CD4-positive, alpha-beta T cell treated with Interleukin-4 for 1 hour (primary cell): ENCODE data around the gene IL11RA.
"Not testable (repeated sequence)": the region's sequence is repeated elsewhere in the genome, so short reads cannot be mapped to it uniquely, and the experiment has no call there.

ENCODE experiments used
- DNase-seq, 2 donors: peaks; one replicate each; pipeline ENCODE4 v3.0.0-alpha.2; 2020 to 2022

IL11RA gene

DNA sequence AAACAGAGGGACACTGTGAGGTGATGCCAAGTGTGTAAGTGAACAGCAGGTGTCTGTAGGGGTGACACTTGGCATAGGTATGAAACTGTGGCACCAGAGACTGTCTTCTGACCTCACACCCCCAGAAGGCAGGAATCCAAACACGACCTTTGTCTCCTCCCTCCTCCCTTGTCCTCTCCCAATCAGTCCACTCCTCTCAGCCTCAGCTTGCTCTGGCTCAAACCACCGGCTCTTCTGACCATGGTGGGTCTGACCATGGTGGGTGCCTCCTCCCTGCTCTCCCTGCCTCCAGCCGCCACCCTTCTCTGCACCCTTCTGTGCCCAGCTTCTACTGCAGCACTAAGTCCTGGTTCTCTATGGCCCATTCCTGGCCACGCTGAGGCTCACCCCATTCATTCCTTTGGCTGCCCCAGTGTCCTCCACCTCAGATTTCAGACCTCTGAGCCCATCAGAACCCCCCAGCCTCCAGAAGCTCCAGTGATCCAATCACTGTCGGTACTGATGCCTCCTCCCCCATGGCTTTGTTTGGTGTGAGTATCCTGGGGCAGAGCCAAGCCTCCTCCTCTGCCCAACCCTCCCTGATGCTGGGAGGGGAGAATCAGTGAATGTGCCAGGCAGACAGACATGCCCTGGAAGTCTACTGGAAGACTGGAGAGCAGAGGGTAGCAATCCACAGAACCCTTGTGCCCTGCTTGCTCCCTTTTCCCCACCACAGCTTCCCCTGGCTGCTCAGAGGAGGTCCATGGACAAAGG lies 21.4 kb upstream of the IL11RA start:
- no peak for DNase-seq

DNA sequence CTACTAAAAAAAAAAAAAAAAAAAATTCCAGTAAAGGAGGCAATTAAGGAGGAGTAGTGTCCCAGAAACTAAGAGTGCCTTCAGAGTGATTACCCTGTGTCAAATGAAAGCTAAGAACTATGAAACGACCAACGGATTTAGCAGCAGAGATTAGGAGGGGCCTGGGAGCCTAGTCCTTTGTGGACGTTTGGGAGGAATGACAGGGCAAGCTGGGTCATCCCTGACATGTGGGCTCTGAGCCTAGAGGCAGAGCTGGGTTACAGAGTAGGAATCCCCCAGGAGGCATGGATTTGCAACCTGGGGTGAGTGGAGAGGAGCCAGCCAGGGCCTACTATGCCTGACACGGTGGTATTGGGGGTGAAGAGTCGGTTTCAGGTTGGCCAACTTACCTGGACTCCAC lies 18.8 kb upstream of the IL11RA start:
- DNase-seq = no peak

DNA sequence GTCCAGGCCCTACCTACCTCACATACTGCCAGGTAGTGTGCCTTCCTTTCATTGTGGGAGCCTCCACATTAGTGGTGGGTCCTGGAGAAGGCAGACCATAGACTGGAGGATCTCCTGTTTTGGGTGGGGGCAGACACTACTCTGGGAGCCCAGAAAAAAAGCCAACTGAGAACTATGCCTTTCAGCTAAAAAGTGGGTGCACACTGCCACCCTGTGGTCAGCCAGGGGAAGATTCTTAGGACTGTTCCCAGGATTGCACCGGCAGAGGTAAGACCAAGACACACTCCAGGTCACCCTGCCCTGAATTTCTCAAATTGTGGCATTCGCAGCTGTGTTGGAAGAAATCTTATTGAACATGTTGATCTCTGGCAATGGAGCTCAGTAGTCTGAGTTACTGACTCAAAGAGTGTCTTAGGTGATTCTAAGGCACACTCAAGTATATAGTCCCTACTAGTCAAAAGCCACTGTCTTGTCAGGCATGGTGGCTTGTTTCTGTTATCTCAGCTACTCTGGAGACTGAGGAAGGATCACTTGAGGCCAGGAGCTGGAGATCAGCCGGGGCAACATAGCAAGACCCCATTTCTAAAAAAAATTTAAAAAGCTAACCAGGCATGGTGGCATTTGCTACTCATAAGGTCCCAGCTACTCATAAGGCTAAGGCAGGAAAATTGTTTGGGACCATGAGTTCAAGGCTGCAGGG lies 18.0 kb upstream of the IL11RA start:
- DNase-seq = peak; percentile 80 to 84

DNA sequence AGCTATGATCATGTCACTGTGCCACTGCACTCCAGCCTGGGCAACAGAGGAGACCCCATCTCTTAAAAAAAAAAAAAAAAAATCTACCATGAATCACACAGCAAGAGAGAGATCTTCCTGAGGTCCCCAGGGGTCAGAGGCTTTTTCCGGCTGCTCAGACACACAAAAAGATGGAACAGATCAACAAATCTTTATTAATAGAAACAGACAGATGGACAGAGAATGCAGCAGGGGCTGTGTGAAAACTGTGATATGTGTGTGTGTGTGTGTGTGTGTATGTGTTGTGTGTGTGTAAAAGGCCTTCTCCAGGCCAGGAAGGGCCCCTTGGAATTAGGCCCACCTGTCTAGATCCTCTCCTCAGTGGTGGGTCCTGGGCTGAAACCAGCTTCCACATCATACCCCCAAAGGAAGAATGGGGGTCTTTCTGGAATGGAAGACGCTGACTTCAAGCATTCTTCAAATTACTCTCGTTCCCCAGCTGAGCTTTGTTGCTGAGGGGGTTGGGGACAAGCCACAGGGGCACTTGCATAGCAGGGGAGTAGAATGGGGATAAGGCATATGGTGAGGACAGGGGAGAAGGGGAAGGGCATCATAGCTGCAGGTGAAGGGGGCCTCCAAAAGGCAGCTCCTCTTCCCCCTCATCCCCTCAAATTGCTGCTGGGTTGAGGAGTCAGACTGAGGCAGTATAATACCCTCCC lies 17.3 kb upstream of the IL11RA start:
- DNase-seq = no peak

DNA sequence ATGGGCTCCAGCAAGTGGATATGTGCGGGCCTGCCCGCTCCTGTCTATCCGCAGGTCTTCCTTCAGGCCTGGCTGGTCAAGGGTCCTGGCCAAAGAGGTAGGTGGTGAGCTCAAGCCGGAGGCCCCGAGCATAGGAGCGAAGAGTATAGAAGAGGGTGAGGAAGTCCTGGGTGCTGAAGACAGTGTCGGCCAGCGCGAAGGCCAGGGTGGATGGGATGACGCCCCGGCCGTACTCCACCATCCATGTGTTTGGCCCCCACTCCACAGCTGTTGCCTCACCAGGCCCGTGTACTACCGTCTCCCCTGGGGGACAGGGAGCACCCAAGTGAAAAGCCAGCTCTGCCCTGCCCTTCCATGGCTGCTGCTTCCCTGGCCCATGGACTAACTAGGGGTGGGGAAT lies 16.4 kb upstream of the IL11RA start:
- no peak for DNase-seq

DNA sequence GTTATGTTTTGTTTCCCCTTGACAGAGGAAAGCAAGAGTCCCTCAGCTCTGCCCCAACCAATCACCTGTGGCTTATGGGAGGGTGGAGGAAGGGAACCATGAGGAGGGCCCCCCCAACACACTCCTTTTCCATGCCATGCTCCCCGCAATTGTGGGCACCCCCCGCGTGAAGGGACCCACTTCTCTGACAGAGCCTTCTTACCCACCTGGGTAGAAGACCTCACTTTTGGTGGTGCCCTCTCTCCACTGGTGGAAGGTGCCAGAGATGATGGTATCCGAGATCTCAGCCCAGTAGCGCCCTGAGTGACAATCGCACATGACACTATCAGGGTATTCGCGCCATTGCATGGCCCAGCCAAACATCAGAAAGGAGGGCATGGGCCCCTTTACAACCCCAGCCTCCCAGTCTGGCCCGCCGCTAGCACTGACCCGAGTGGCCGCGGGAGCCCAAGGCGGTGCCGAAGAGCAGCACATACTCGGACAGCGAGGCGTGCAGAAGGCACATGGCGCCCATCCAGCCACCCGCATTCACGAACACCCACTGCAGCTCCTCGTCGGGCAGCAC lies 15.1 kb upstream of the IL11RA start:
- no peak for DNase-seq

DNA sequence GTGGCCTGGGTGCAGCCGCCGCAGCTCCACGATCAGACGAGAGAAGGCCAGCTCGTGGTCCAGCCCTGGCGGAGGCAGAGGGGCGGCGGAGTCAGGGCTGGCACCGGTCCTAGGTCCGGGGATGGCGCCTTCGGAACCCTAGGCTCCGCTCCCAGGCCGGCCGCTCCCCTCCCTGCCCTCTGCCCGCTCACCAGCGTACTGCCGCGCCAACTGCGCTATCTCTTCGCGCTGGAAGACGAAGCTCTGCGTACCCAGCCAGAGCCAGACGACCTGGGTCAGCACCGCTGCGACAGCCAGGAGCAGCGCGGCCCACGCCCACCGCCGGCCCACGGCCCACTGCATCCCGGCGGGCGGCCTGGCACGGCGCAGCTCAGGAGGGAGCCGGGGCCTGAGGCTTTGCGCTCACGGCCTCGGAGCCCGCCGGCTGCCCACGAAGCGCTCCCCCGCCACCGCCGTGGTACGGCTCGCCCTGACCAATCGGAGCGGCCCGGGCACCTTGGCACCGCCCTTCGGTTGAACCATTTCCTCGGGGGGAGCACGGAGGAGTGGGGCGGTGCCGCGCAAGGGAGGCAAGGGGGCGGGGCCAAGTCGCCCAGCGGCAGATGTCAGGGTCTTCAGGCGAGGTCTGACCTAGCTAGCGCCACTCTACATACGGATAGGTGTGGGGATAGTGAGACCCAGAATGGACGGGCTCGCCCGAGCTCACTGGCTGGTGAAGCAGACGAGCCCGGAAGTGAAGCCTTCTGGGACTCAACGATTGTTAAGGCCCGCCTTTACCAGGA lies 14.4 kb upstream of the IL11RA start, which contains the start of gene SIGMAR1:
TSS of gene SIGMAR1 (minus strand) at position 432 of the 782 bp plus-strand sequence. CDS start at position 342, 90 bp downstream.
- DNase-seq = peak; percentile 90 to 96

DNA sequence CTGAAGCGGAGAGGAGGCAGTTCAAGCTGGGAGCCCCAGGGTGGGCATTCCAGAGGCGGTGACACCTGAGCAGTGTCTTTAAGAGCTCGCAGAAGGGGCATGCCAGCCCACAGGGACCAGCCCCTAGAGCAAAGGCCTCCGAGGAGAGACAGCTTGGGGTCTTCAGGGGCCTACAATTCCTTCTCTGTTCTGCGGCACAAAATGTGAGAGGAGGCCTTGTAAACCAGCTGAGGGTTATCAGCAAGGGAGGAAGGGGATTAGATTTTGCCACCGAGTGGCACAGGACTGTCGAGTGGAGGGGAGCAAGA lies 13.9 kb upstream of the IL11RA start:
- DNase-seq = no peak

DNA sequence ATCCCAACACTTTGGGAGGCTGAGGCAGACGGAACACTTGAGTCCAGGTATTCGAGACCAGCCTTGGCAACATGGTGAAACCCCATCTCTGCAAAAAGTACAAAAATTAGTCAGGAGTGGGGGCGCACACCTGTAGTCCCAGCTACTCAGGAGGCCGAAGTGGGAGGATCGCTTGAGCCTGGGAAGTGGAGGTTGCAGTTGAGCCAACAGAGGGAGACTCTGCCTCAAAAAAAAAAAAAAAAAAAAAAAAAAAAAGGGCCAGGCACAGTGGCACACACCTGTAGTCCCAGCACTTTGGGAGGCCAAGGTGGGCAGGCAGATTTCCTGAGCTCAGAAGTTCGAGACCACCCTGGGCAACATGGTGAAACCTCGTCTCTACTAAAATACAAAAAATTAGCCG lies 12.7 kb upstream of the IL11RA start:
- DNase-seq = not testable (repeated sequence)

DNA sequence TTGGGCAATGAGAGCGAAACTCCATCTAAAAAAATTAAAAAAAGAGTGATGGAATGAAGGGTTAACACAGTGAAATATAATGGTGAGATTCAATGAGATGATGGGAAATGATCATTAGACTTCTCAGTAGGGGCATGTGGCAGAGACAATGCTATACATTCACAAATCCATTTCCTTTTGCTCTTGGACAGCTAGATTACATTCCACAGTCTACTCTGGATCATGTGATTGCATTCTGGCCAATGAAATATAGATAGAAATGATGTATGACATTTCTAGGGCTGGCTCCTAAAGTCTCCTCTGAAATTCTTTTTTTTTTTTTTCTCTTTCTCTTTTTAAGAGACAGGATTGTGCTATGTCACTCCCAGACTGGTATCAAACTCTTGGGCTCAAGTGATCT lies 9.3 kb upstream of the IL11RA start:
- no peak for DNase-seq

DNA sequence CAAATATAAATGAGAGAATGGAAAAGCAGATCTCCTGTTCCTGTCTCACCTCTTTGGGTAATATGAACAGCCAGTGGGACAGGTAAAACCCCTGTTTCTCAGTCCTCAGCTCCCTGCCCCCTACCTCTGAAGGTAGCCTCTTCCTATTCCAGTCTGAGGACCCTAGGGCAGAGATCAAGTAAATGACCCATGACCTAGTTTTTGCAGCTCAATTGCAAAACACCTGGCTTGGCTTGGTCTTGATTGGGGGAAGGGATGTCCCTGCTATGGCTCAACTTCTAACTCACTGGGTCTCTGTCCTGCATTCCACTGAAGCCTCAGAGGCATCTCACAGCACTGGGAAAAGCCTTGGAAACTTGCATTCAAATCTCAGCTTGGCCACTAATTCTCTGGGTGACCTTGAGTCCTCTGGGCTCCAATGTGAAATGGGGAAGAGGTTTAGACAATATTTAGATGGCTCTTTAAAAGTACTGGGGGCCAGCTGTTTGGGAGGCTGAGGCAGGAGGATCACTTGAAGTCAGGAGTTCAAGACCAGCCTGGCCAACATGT lies 7.1 kb upstream of the IL11RA start:
- no peak for DNase-seq

DNA sequence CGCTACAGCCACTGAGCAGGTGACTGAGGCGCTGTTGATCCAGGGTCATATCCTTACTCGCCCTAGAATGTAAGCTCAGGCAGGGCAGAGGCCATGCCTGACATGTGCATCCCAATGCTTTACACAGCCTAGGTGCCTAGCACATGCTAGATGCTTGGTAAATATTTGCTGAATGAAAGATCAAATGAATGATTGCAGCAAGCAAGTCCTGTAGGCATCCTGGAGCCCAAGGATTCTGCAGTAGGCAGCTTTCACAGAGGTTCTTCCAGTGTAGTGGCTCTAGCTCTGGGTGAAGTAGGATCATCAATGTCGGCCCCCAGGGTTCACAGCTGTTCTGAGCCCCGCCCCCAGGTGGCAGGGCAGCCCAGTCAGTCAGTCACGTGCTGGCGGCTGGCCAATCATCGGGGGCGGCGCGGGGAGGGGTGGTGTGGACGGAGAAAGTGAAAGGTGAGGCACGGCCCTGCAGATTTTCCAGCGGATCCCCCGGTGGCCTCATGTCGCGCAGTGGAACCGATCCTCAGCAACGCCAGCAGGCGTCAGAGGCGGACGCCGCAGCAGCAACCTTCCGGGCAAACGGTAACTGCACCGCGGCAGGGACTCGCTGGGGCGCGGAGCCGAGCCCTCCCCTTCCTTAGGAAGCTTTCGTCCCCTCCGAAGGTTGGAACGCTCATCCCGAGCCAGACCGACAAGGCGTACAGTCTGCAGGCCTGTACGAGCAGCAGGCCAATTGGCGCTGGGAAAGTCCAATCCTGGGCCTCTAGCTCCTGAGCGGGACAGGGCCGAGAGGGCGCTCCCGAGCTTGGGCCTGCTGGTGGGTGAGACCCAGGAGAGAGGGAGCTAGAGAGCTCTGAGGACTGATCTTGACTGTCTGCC lies 5.5 kb upstream of the IL11RA start, which contains the start of gene GALT:
TSS of gene GALT (plus strand) at position 465 of the 873 bp plus-strand sequence. CDS start at position 495, 30 bp downstream.
- peak; percentile 92 to 97 for DNase-seq

DNA sequence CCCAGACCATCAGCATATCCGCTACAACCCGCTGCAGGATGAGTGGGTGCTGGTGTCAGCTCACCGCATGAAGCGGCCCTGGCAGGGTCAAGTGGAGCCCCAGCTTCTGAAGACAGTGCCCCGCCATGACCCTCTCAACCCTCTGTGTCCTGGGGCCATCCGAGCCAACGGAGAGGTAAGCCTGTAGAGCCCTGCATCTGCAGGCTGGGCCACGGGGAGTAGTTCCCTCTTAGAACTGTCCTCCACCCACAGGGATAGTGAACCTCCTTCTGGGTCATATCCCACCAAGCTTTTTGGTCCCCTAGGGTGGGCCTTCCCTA lies 4.9 kb upstream of the IL11RA start:
- no peak for DNase-seq

DNA sequence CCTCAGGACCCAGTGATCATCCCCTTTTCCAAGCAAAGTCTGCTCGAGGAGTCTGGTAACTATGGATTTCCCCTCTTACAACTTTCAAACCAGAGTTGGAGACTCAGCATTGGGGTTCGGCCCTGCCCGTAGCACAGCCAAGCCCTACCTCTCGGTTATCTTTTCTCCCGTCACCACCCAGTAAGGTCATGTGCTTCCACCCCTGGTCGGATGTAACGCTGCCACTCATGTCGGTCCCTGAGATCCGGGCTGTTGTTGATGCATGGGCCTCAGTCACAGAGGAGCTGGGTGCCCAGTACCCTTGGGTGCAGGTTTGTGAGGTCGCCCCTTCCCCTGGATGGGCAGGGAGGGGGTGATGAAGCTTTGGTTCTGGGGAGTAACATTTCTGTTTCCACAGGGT lies 4.3 kb upstream of the IL11RA start:
- DNase-seq = no peak

DNA sequence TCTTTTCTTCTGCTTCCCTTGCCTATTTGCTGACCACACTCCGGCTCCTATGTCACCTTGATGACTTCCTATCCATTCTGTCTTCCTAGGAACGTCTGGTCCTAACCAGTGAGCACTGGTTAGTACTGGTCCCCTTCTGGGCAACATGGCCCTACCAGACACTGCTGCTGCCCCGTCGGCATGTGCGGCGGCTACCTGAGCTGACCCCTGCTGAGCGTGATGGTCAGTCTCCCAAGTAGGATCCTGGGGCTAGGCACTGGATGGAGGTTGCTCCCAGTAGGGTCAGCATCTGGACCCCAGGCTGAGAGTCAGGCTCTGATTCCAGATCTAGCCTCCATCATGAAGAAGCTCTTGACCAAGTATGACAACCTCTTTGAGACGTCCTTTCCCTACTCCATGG lies 3.3 kb upstream of the IL11RA start:
- DNase-seq = no peak

DNA sequence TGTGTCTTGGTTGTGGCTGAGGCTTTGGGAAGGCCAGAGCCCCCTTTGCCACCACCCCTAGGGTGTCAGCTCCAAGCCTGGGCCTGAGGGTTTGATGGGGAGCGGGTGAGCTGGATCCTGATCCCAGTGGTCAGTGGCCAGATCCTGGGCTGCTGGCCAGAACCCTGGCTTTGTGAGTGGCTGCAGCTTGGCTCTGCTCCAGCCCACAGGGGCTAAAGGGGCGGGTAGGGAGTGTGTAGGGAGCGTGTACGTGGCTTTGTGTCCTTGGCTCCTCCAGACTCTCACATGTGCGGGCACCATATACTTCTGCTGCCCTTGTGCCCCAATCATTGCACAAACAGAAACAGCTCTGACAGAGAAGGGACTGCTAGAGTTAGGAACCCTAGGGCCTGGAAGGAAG lies 1.2 kb upstream of the IL11RA start:
- no peak for DNase-seq

DNA sequence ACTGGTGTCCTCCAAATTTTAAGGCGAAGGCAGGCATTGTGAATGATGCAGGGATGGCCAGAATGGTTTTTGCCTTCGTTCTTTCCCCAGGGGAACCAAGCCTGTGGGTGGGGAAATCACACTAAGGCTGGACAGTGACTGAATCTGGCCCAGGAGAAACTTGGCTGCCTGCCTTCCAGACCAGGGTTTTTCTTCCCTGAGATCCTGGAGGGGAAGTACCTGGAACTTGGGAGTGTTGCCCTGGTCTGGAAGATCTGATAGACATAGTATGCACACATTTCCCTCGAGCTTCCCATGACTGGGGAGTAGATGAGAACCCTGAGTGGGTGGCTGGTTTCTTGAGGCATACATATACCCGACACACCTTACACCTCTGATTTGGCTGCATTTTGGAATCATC lies 664 bp upstream of the IL11RA start:
- no peak for DNase-seq

DNA sequence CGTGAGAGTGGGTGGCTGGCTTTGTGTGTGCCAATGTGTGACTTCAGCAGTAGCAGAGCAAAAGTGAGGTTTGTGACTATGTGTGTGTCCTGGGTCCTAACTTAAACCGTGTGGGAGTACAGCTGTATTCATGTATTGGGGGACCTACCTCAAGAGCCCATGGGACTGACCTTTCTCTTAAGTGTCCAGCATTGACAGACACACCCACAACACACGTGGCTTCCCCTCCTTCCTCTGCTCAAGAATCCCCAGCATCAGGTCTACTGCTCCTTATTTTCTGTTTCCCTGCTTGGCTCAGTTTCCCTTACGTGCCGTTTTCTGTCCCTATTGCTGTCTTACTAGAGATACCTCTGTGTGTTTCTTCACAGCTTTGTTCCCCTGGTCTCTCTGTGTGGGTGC lies 616 bp downstream of the IL11RA start:
- DNase-seq = no peak

DNA sequence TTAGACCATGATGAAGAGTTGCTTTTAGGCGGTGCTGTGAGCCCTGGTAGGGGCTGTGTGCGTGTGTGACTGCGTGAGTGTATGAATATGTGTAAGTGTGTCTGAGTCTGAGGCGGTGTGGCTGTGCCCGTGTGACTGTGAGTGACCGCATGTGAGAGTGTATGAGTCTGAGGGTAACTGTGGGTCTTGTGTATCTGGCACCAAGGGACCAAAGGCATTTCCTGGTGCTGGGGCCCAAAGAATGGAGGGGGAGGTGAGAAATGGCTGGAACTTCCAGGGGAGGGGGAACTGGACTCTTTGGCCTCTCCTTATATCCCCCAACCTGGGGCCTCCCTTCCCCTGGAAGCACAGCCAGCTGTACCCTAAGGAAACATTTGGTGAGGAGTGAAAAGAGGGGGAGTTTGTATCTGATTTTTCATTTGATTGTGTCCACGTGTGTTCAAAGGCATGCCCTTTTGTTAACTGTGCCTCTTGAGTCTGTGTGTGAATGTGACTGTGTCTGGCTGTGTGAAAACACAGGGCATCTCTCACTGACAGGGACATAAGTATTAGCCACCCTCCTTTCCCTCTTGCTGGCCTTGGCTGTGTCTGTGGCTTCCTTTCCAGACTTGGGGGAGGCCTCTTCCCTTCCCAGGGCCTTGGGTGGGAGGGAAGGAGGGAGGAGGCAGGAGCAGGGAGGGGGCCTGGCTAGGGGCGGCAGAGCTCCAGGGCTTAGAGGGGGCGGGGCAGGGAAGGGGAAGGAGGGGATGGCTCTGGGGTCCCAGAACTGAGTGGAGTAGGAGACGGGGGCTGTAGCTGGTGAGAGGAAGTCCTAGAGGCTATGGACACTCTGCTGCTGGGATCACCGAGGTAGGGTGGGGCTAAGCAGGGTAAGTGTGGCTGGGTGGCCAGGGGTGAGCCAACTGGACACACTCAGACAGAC lies 1.4 kb downstream of the IL11RA start:
- no peak for DNase-seq

DNA sequence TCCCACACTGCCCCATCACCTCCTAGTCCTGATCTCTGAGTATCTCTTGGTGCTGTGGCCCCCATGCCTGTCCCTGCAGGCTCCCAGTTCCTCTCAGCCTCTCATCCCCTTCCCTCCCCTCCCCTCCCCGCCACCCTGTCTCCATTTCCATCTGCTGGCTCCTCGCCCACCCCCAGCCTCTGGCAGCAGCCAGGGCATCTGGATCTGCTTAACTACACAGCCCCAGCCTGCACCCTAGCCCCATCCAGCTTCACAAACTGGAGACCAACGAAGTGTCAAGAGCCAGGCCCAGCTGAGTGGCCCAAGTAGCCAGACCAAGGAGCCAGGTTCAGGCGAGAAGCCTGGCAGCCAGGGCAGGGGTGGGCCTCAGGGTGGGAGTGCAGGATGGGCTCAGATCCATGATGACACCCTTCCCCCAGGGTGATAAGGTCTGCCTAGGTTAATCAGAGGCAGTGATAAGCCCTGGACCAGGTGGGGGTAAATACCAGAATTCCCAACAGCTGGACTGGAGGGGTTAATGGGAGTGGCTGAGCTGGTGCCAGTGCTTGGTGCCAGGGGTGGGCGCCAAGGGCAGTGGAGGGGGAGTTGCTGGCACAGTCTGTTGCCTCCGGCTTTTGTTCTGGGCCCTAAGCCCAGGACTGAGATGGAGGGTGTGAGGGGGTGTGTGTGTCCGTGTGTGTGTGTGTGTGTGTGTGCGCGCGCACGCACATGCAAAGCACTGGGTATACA lies 2.5 kb downstream of the IL11RA start:
- no peak for DNase-seq
